ENCODE data around the gene FOXRED1. TPM values are rescaled to one million over a fixed set of nuclear protein-coding genes. Genes with fewer than 3 reads are reported as not detected.

FOXRED1 gene
- total RNA-seq, 1 donor from 2014 or later = 34.4 TPM

GRCh38 chr11:126327281-126328000 lies 58.5 kb downstream of the FOXRED1 start:
- Mint-ChIP-seq H3K27me3 (ENCODE audit: unreplicated experiment) (no peaks in the 10 kb centered on the region), H3K4me1 (ENCODE audit: unreplicated experiment) (peaks cover 6% of the 10 kb centered on the region), H3K27ac (ENCODE audit: unreplicated experiment) (no peak overlapping the region), H3K36me3 (ENCODE audit: unreplicated experiment) (peaks cover 3% of the 10 kb centered on the region), H3K9me3 (ENCODE audit: unreplicated experiment) (no peaks in the 10 kb centered on the region), H3K4me3 (ENCODE audit: unreplicated experiment) (no peak overlapping the region)
- DNase-seq (ENCODE audit: extremely low spot score, unreplicated experiment) = no peak
- TF ChIP-seq CTCF (IDR thresholded peaks at IDR 0.05) = no peak

Other genes with a start within 250 kb of the FOXRED1 start
- gene CDON, start 206.3 kb upstream of the FOXRED1 start, total RNA-seq = 24.4 and 29.4 TPM in 2 replicates
- gene RPUSD4, start 57.5 kb upstream of the FOXRED1 start, total RNA-seq = 27.1 and 28.0 TPM in 2 replicates
- 23.3 and 26.5 TPM in 2 replicates for gene FAM118B, start 57.4 kb upstream of the FOXRED1 start, total RNA-seq
- 106 and 107 TPM in 2 replicates for gene SRPRA, start 259 bp upstream of the FOXRED1 start, total RNA-seq
- 10.6 and 11.6 TPM in 2 replicates for gene TIRAP, start 13.9 kb downstream of the FOXRED1 start, total RNA-seq
- 11.2 and 15.2 TPM in 2 replicates for gene DCPS, start 34.9 kb downstream of the FOXRED1 start, total RNA-seq
- gene ST3GAL4, start 86.5 kb downstream of the FOXRED1 start, total RNA-seq = 73.1 and 74.8 TPM in 2 replicates

Data from osteocyte (in vitro differentiated cells).